Endometrium (tissue), 2 donors: ENCODE measurements around the gene DGCR8.

Experiments
- FAIRE-seq: peaks from 2 replicates; lab custom pipeline; 2012; peaks lifted over from hg19 to GRCh38; lab: Jason Lieb, UNC
- donor health status: control.
- donor health status: control.

Gene DGCR8

GRCh38 chr22:20109411-20110358 is 29.6 kb downstream of the DGCR8 start:
- FAIRE-seq = no peak

- FAIRE-seq = no peak
These were observed 30.4 kb downstream of the DGCR8 start for GRCh38 chr22:20110359-20110985.

- FAIRE-seq = no peak
These were observed 31.1 kb downstream of the DGCR8 start for GRCh38 chr22:20111045-20111688.

- no peak for FAIRE-seq
These were observed 31.9 kb downstream of the DGCR8 start for GRCh38 chr22:20111689-20112622.

- FAIRE-seq = no peak
These were observed 32.8 kb downstream of the DGCR8 start for GRCh38 chr22:20112623-20113511.

- FAIRE-seq = no peak
These were observed 33.7 kb downstream of the DGCR8 start for GRCh38 chr22:20113551-20114310.

GRCh38 chr22:20114506-20115475 is 34.8 kb downstream of the DGCR8 start:
- FAIRE-seq = no peak

GRCh38 chr22:20115691-20116375 is 35.8 kb downstream of the DGCR8 start, which contains the start of gene RANBP1:
Gene RANBP1 (plus strand): TSS chr22:20116104. CDS start chr22:20116185, 81 bp downstream.
- no peak for FAIRE-seq

- no peak for FAIRE-seq
These were observed 36.4 kb downstream of the DGCR8 start for GRCh38 chr22:20116376-20116950.

- FAIRE-seq = no peak
These were observed 37.1 kb downstream of the DGCR8 start, which contains the start of gene TRMT2A for GRCh38 chr22:20116951-20117632. Gene TRMT2A (minus strand): TSS chr22:20117226. CDS start chr22:20116906, 320 bp downstream.

GRCh38 chr22:20117633-20118299 is 37.7 kb downstream of the DGCR8 start:
- no peak for FAIRE-seq

- no peak for FAIRE-seq
These were observed 38.4 kb downstream of the DGCR8 start for GRCh38 chr22:20118300-20119020.

GRCh38 chr22:20121856-20122415 is 41.9 kb downstream of the DGCR8 start:
- no peak for FAIRE-seq

GRCh38 chr22:20123366-20124082 is 43.5 kb downstream of the DGCR8 start:
- no peak for FAIRE-seq
